Measurements from ENCODE around the gene PIP5K1B. TPM values are rescaled to one million over a fixed set of nuclear protein-coding genes. Genes with fewer than 3 reads are reported as not detected.
"Not testable (repeated sequence)": the region's sequence is repeated elsewhere in the genome, so short reads cannot be mapped to it uniquely, and the experiment has no call there.

PIP5K1B gene
- total and polyA plus RNA-seq, 2 donors: 0.94 to 1.2 TPM

DNA sequence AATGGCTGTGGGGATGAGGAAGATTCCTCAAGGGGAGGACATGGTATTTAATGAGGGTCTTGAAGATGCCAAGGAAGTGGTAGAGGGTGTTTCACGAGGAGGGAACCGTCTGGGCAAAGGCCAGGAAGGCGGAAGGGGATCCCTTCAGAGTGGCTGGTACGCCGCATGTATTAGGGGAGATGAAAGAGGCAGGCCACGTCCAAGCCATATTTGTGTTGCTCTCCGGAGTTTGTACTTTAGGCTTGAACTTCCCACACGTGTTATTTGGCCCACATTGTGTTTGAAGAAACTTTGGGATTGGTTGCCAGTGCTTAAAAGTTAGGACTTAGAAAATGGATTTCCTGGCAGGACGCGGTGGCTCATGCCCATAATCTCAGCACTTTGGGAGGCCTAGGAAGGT lies 331.8 kb downstream of the PIP5K1B start:
- H3K4me1 ChIP-seq (ENCODE audit: control insufficient read depth in 2 of 2, insufficient read depth in 2 of 2, low read length in 2 of 2): peaks cover 2 to 7% of the 10 kb centered on the region in 2 donors
- WGBS: 85% methylated on average over 10 of the region's 10 CpGs

GRCh38 chr9:69040646-69041045 lies 335.6 kb downstream of the PIP5K1B start:
- Histone ChIP-seq H3K4me1 (ENCODE audit: control insufficient read depth in 2 of 2, insufficient read depth in 2 of 2, low read length in 2 of 2) (peaks cover 0 to 4% of the 10 kb centered on the region in 2 donors), H3K4me3 (ENCODE audit: low read length in 2 of 2) (no peak overlapping the region), H3K27me3 (ENCODE audit: control insufficient read depth in 2 of 2, insufficient read depth in 1 of 2, low read length in 1 of 2) (peaks cover 0 to 10% of the 10 kb centered on the region in 2 donors), H3K9me3 (ENCODE audit: control insufficient read depth in 2 of 2, insufficient read depth in 1 of 2, low read length in 1 of 2) (no peaks in the 10 kb centered on the region), H3K27ac (ENCODE audit: low read depth in 1 of 2, low read length in 1 of 2) (no peak overlapping the region), H3K36me3 (ENCODE audit: control insufficient read depth in 2 of 2, insufficient read depth in 2 of 2, low read length in 1 of 2) (no peaks in the 10 kb centered on the region)
- no peak for DNase-seq (ENCODE audit: low read depth in 6 of 9, low spot score in 9 of 9)
- WGBS: 97% methylated on average over 2 of the region's 2 CpGs

More for the DNA sequence above, 331.8 kb downstream of the PIP5K1B start:
- Histone ChIP-seq H3K4me3 (ENCODE audit: low read length in 2 of 2) (no peak overlapping the region), H3K27me3 (ENCODE audit: control insufficient read depth in 2 of 2, insufficient read depth in 1 of 2, low read length in 1 of 2) (peaks cover 0 to 15% of the 10 kb centered on the region in 2 donors), H3K36me3 (ENCODE audit: control insufficient read depth in 2 of 2, insufficient read depth in 2 of 2, low read length in 1 of 2) (no peaks in the 10 kb centered on the region), H3K9me3 (ENCODE audit: control insufficient read depth in 2 of 2, insufficient read depth in 1 of 2, low read length in 1 of 2) (no peaks in the 10 kb centered on the region), H3K27ac (ENCODE audit: low read depth in 1 of 2, low read length in 1 of 2) (no peak overlapping the region)
- DNase-seq (ENCODE audit: low read depth in 6 of 9, low spot score in 9 of 9): no peak

GRCh38 chr9:69044240-69045219 lies 339.5 kb downstream of the PIP5K1B start:
- Histone ChIP-seq H3K27me3 (ENCODE audit: control insufficient read depth in 2 of 2, insufficient read depth in 1 of 2, low read length in 1 of 2) (no peaks in the 10 kb centered on the region), H3K4me3 (ENCODE audit: low read length in 2 of 2) (no peak overlapping the region), H3K36me3 (ENCODE audit: control insufficient read depth in 2 of 2, insufficient read depth in 2 of 2, low read length in 1 of 2) (no peaks in the 10 kb centered on the region), H3K27ac (ENCODE audit: low read depth in 1 of 2, low read length in 1 of 2) (no peak overlapping the region), H3K9me3 (ENCODE audit: control insufficient read depth in 2 of 2, insufficient read depth in 1 of 2, low read length in 1 of 2) (no peaks in the 10 kb centered on the region), H3K4me1 (ENCODE audit: control insufficient read depth in 2 of 2, insufficient read depth in 2 of 2, low read length in 2 of 2) (no peaks in the 10 kb centered on the region)
- WGBS: 82% methylated on average over 9 of the region's 9 CpGs
- no peak for DNase-seq (ENCODE audit: low read depth in 6 of 9, low spot score in 9 of 9)

DNA sequence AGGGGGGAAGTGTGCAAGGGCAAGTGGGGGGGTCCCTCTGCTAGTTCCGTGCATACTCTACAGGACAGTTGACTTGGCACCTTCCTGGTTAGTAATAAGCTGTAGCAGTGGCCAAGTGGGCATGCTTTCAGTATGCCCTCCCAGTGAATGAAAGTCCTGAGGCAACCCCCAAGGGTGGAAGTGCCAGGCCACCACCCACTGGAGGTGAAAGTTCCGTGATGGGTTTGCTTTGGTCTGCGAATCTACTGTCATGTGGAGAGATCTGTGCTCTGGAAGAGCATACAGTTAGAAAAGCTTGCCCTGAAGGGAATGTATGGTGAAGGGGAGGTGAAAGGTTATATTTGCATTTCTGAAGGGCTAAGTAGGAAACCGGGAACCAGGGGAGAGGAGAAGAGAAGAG lies 340.8 kb downstream of the PIP5K1B start:
- 95% methylated on average over 4 of the region's 4 CpGs for WGBS
- no peak overlapping the region for H3K27ac ChIP-seq (ENCODE audit: low read depth in 1 of 2, low read length in 1 of 2)
- no peak for DNase-seq (ENCODE audit: low read depth in 6 of 9, low spot score in 9 of 9)
- no peaks in the 10 kb centered on the region for H3K4me1 ChIP-seq (ENCODE audit: control insufficient read depth in 2 of 2, insufficient read depth in 2 of 2, low read length in 2 of 2)
- H3K36me3 ChIP-seq (ENCODE audit: control insufficient read depth in 2 of 2, insufficient read depth in 2 of 2, low read length in 1 of 2): no peaks in the 10 kb centered on the region
- no peaks in the 10 kb centered on the region for H3K27me3 ChIP-seq (ENCODE audit: control insufficient read depth in 2 of 2, insufficient read depth in 1 of 2, low read length in 1 of 2)
- H3K9me3 ChIP-seq (ENCODE audit: control insufficient read depth in 2 of 2, insufficient read depth in 1 of 2, low read length in 1 of 2): no peaks in the 10 kb centered on the region
- no peak overlapping the region for H3K4me3 ChIP-seq (ENCODE audit: low read length in 2 of 2)

- no peak overlapping the region for H3K27ac ChIP-seq (ENCODE audit: low read depth in 1 of 2, low read length in 1 of 2)
- H3K4me3 ChIP-seq (ENCODE audit: low read length in 2 of 2): no peak overlapping the region
- DNase-seq (ENCODE audit: low read depth in 6 of 9, low spot score in 9 of 9): no peak
- H3K36me3 ChIP-seq (ENCODE audit: control insufficient read depth in 2 of 2, insufficient read depth in 2 of 2, low read length in 1 of 2): no peaks in the 10 kb centered on the region
- no peaks in the 10 kb centered on the region for H3K27me3 ChIP-seq (ENCODE audit: control insufficient read depth in 2 of 2, insufficient read depth in 1 of 2, low read length in 1 of 2)
- no peaks in the 10 kb centered on the region for H3K9me3 ChIP-seq (ENCODE audit: control insufficient read depth in 2 of 2, insufficient read depth in 1 of 2, low read length in 1 of 2)
- H3K4me1 ChIP-seq (ENCODE audit: control insufficient read depth in 2 of 2, insufficient read depth in 2 of 2, low read length in 2 of 2): no peaks in the 10 kb centered on the region
- 77% methylated on average over 4 of the region's 4 CpGs for WGBS
Observed at GRCh38 chr9:69046723-69047122, 341.7 kb downstream of the PIP5K1B start.

GRCh38 chr9:69047371-69047770 lies 342.3 kb downstream of the PIP5K1B start:
- H3K36me3 ChIP-seq (ENCODE audit: control insufficient read depth in 2 of 2, insufficient read depth in 2 of 2, low read length in 1 of 2): no peaks in the 10 kb centered on the region
- 44% methylated on average over 4 of the region's 4 CpGs for WGBS
- H3K4me1 ChIP-seq (ENCODE audit: control insufficient read depth in 2 of 2, insufficient read depth in 2 of 2, low read length in 2 of 2): no peaks in the 10 kb centered on the region

GRCh38 chr9:69049094-69049493 lies 344.1 kb downstream of the PIP5K1B start:
- no peaks in the 10 kb centered on the region for H3K4me1 ChIP-seq (ENCODE audit: control insufficient read depth in 2 of 2, insufficient read depth in 2 of 2, low read length in 2 of 2)
- no peak overlapping the region for H3K27ac ChIP-seq (ENCODE audit: low read depth in 1 of 2, low read length in 1 of 2)
- WGBS: 97% methylated on average over 6 of the region's 6 CpGs
- no peaks in the 10 kb centered on the region for H3K9me3 ChIP-seq (ENCODE audit: control insufficient read depth in 2 of 2, insufficient read depth in 1 of 2, low read length in 1 of 2)
- H3K4me3 ChIP-seq (ENCODE audit: low read length in 2 of 2): no peak overlapping the region
- H3K36me3 ChIP-seq (ENCODE audit: control insufficient read depth in 2 of 2, insufficient read depth in 2 of 2, low read length in 1 of 2): no peaks in the 10 kb centered on the region
- no peaks in the 10 kb centered on the region for H3K27me3 ChIP-seq (ENCODE audit: control insufficient read depth in 2 of 2, insufficient read depth in 1 of 2, low read length in 1 of 2)
- DNase-seq (ENCODE audit: low read depth in 6 of 9, low spot score in 9 of 9): no peak

More at GRCh38 chr9:69047371-69047770, 342.3 kb downstream of the PIP5K1B start:
- no peak for DNase-seq (ENCODE audit: low read depth in 6 of 9, low spot score in 9 of 9)
- Histone ChIP-seq H3K9me3 (ENCODE audit: control insufficient read depth in 2 of 2, insufficient read depth in 1 of 2, low read length in 1 of 2) (no peaks in the 10 kb centered on the region), H3K27ac (ENCODE audit: low read depth in 1 of 2, low read length in 1 of 2) (no peak overlapping the region), H3K4me3 (ENCODE audit: low read length in 2 of 2) (no peak overlapping the region), H3K27me3 (ENCODE audit: control insufficient read depth in 2 of 2, insufficient read depth in 1 of 2, low read length in 1 of 2) (no peaks in the 10 kb centered on the region)

- H3K27me3 ChIP-seq (ENCODE audit: control insufficient read depth in 2 of 2, insufficient read depth in 1 of 2, low read length in 1 of 2); H3K36me3 ChIP-seq (ENCODE audit: control insufficient read depth in 2 of 2, insufficient read depth in 2 of 2, low read length in 1 of 2); H3K27ac ChIP-seq (ENCODE audit: low read depth in 1 of 2, low read length in 1 of 2); H3K9me3 ChIP-seq (ENCODE audit: control insufficient read depth in 2 of 2, insufficient read depth in 1 of 2, low read length in 1 of 2); H3K4me3 ChIP-seq (ENCODE audit: low read length in 2 of 2); DNase-seq (ENCODE audit: low read depth in 6 of 9, low spot score in 9 of 9); H3K4me1 ChIP-seq (ENCODE audit: control insufficient read depth in 2 of 2, insufficient read depth in 2 of 2, low read length in 2 of 2): not testable (repeated sequence)
- 88% methylated on average over 12 of the region's 12 CpGs for WGBS
Observed at GRCh38 chr9:69050936-69051335, 345.9 kb downstream of the PIP5K1B start.

- DNase-seq (ENCODE audit: low read depth in 6 of 9, low spot score in 9 of 9): no peak
- Histone ChIP-seq H3K36me3 (ENCODE audit: control insufficient read depth in 2 of 2, insufficient read depth in 2 of 2, low read length in 1 of 2) (no peaks in the 10 kb centered on the region), H3K27me3 (ENCODE audit: control insufficient read depth in 2 of 2, insufficient read depth in 1 of 2, low read length in 1 of 2) (no peaks in the 10 kb centered on the region), H3K27ac (ENCODE audit: low read depth in 1 of 2, low read length in 1 of 2) (no peak overlapping the region), H3K9me3 (ENCODE audit: control insufficient read depth in 2 of 2, insufficient read depth in 1 of 2, low read length in 1 of 2) (no peaks in the 10 kb centered on the region), H3K4me1 (ENCODE audit: control insufficient read depth in 2 of 2, insufficient read depth in 2 of 2, low read length in 2 of 2) (no peaks in the 10 kb centered on the region), H3K4me3 (ENCODE audit: low read length in 2 of 2) (no peak overlapping the region)
- WGBS: 94% methylated on average over 1 of the region's 1 CpG
Observed at GRCh38 chr9:69054989-69055388, 349.9 kb downstream of the PIP5K1B start.

Measured in thymus (tissue), 11 donors.